Common myeloid progenitor, CD34-positive (primary cell): ENCODE results near the gene CD79A. TPM values are rescaled to one million over a fixed set of nuclear protein-coding genes. Genes with fewer than 3 reads are reported as not detected.

Source experiments
- CTCF ChIA-PET: fragments of 350-600 bp; sonication (Branson Sonifier 250); formaldehyde crosslinking; loops from one replicate; lab custom pipeline; 2021; ENCODE audit warnings: antibody characterized with exemption; lab: Charles Lee
- POLR2A ChIA-PET: fragments of 350-600 bp; sonication (Branson Sonifier 250); formaldehyde crosslinking; loops from one replicate; lab custom pipeline; 2021; ENCODE audit warnings: antibody characterized with exemption; lab: Charles Lee
- DNase-seq, 3 donors: peaks; one replicate each; pipeline versions ENCODE4 v3.0.0 to v3.0.0-alpha.2; 2013
- H3K27ac ChIP-seq, 2 experiments: 1 replicate in 1 of 2; 2 replicates in 1 of 2; pipeline ENCODE4 v1.7.0; 2013; ENCODE audit warnings: inconsistent platforms in 2 of 2, low read length in 2 of 2, mild to moderate bottlenecking in 2 of 2, low read depth in 1 of 2, moderate library complexity in 1 of 2; ENCODE audit not compliant: severe bottlenecking in 2 of 2, insufficient read depth in 1 of 2, poor library complexity in 1 of 2
- H3K27me3 ChIP-seq, 5 experiments: replicated peaks in 2 of 5; 1 replicate in 3 of 5; 2 replicates in 2 of 5; pipeline versions ENCODE4 v1.6.1 to v1.7.0; 2013; ENCODE audit warnings: low read length in 4 of 5, mild to moderate bottlenecking in 2 of 5, moderate library complexity in 2 of 5, inconsistent platforms in 1 of 5; ENCODE audit not compliant: insufficient read depth in 5 of 5, control insufficient read depth in 4 of 5
- H3K36me3 ChIP-seq, 4 experiments: 1 replicate in 2 of 4; 2 replicates in 2 of 4; pipeline versions ENCODE4 v1.6.1 to v1.7.0; 2013; ENCODE audit warnings: low read length in 3 of 4, control low read depth in 1 of 4, mild to moderate bottlenecking in 1 of 4; ENCODE audit not compliant: control insufficient read depth in 4 of 4, insufficient read depth in 4 of 4
- H3K4me1 ChIP-seq, 4 experiments: 1 replicate in 3 of 4; 2 replicates in 1 of 4; pipeline versions ENCODE4 v1.6.1 to v1.7.1; 2013; ENCODE audit warnings: low read length in 3 of 4, mild to moderate bottlenecking in 3 of 4, control low read depth in 1 of 4, inconsistent platforms in 1 of 4, moderate library complexity in 1 of 4; ENCODE audit not compliant: control insufficient read depth in 4 of 4, insufficient read depth in 4 of 4; ENCODE audit errors: control extremely low read depth in 1 of 4
- H3K4me3 ChIP-seq, 7 experiments: 1 replicate in 4 of 7; 2 replicates in 3 of 7; pipeline versions ENCODE4 v1.5.1 to v1.7.0; 2013; ENCODE audit warnings: mild to moderate bottlenecking in 7 of 7, low read length in 6 of 7, moderate library complexity in 6 of 7, inconsistent platforms in 2 of 7, low read depth in 2 of 7, control low read depth in 1 of 7; ENCODE audit not compliant: insufficient read depth in 4 of 7, control insufficient read depth in 1 of 7; ENCODE audit errors: extremely low read depth in 1 of 7
- H3K9me3 ChIP-seq, 5 experiments: 1 replicate in 4 of 5; 2 replicates in 1 of 5; pipeline versions ENCODE4 v1.6.1 to v1.7.1; 2013; ENCODE audit warnings: low read length in 4 of 5, mild to moderate bottlenecking in 2 of 5, inconsistent platforms in 1 of 5, low read depth in 1 of 5, moderate library complexity in 1 of 5; ENCODE audit not compliant: control insufficient read depth in 4 of 5, insufficient read depth in 2 of 5; ENCODE audit errors: control extremely low read depth in 1 of 5
- WGBS: methylation state at CpG from one replicate; pipeline ENCODE4 v1.1.5; 2013; ENCODE audit not compliant: insufficient coverage; 5-methylcytosine and 5-hydroxymethylcytosine counted together
- polyA plus RNA-seq: library from polyadenylated mRNA; unstranded; fragments of 120-200 nt; gene quantifications from one replicate; pipeline ENCODE4 v1.2.1, GENCODE V29; 2013

CD79A gene
- polyA plus RNA-seq, result 16.9 TPM

GRCh38 chr19:41876847-41877832 is at the start of gene CD79A:
CD79A (plus strand) TSS chr19:41877279; CDS start chr19:41877305, 26 bp downstream.
- peak within 1 kb of the TSS; percentile 35 to 81 for H3K27ac ChIP-seq
- peaks cover 13 to 79% (median 60%) of the 10 kb centered on the region in 4 experiments for H3K4me1 ChIP-seq
- H3K27me3 ChIP-seq, result no peaks in the 10 kb centered on the region
- ChIA-PET CTCF (interaction anchor here (1.6 to 7.9 kb wide), 5 partner anchors 12 to 81 kb away, joined by 5 to 82 read pairs (median 11); partner anchors contain the start of gene RPS19), POLR2A (interaction anchor here (1.4 kb wide), 1 partner anchor 10 kb away, joined by 8 read pairs; no protein-coding TSS in a partner anchor)
- H3K36me3 ChIP-seq, result peaks cover 0 to 4% (median 2%) of the 10 kb centered on the region in 4 experiments
- peak within 1 kb of the TSS in 6 of 7 experiments; percentile 1 to 64 (median 53) for H3K4me3 ChIP-seq
- H3K9me3 ChIP-seq, result no peaks in the 10 kb centered on the region
- WGBS, result 10% methylated on average over 4 of the region's 9 CpGs
- DNase-seq, result peak; percentile 67 to 91 (median 86)

- no peaks in the 10 kb centered on the region for H3K4me1 ChIP-seq
- no peak overlapping the region for H3K4me3 ChIP-seq
- no peaks in the 10 kb centered on the region for H3K36me3 ChIP-seq
- no peak for DNase-seq
- no peaks in the 10 kb centered on the region for H3K9me3 ChIP-seq
- CTCF ChIA-PET, result interaction anchor here (0.6 to 1.6 kb wide), 6 partner anchors 15 to 52 kb away, joined by 3 to 4 read pairs (median 3); partner anchors contain the start of gene CEACAM3
- WGBS, result 83% methylated on average over 8 of the region's 13 CpGs
- H3K27me3 ChIP-seq, result peaks cover 0 to 11% (median 0%) of the 10 kb centered on the region in 5 experiments
- POLR2A ChIA-PET, result no interaction called here
- H3K27ac ChIP-seq, result no peak overlapping the region
These were observed 38.9 kb upstream of the CD79A start for GRCh38 chr19:41837981-41838708.

- POLR2A ChIA-PET, result no interaction called here
- H3K4me1 ChIP-seq, result peaks cover 0 to 5% (median 0%) of the 10 kb centered on the region in 4 experiments
- no peak overlapping the region for H3K4me3 ChIP-seq
- H3K27ac ChIP-seq, result no peak overlapping the region
- no peak for DNase-seq
- no peaks in the 10 kb centered on the region for H3K9me3 ChIP-seq
- WGBS, result 89% methylated on average over 1 of the region's 2 CpGs
- CTCF ChIA-PET, result interaction anchor here (1.0 to 1.8 kb wide), 6 partner anchors 14 to 53 kb away, joined by 3 to 5 read pairs (median 3); no protein-coding TSS in a partner anchor
- H3K27me3 ChIP-seq, result peaks cover 0 to 11% (median 0%) of the 10 kb centered on the region in 5 experiments
- H3K36me3 ChIP-seq, result no peaks in the 10 kb centered on the region
These were observed 37.9 kb upstream of the CD79A start for GRCh38 chr19:41839211-41839610.

- WGBS, result 68% methylated on average over 7 of the region's 7 CpGs
- Histone ChIP-seq H3K27me3 (peaks cover 0 to 4% (median 0%) of the 10 kb centered on the region in 5 experiments), H3K4me1 (peaks cover 0 to 5% (median 0%) of the 10 kb centered on the region in 4 experiments), H3K27ac (no peak overlapping the region), H3K36me3 (no peaks in the 10 kb centered on the region), H3K9me3 (no peaks in the 10 kb centered on the region), H3K4me3 (no peak overlapping the region)
- POLR2A ChIA-PET, result interaction anchor here (1.1 kb wide), 1 partner anchor 539 kb away, joined by 3 read pairs; no protein-coding TSS in a partner anchor
- DNase-seq, result no peak
- CTCF ChIA-PET, result interaction anchor here (0.6 to 2.2 kb wide), 3 partner anchors 9 to 1319 kb away, joined by 3 to 9 read pairs (median 4); no protein-coding TSS in a partner anchor
These were observed 33.7 kb upstream of the CD79A start for GRCh38 chr19:41843371-41843770.

GRCh38 chr19:41844601-41845000 is 32.5 kb upstream of the CD79A start, which contains the start of gene LYPD4:
LYPD4 (minus strand) TSS chr19:41844683; CDS start chr19:41839285, 5,398 bp downstream.
- ChIA-PET CTCF (interaction anchor here (2.2 kb wide), 1 partner anchor 10 kb away, joined by 9 read pairs; no protein-coding TSS in a partner anchor), POLR2A (no interaction called here)
- Histone ChIP-seq H3K27me3 (peaks cover 0 to 3% (median 0%) of the 10 kb centered on the region in 5 experiments), H3K4me3 (no peak within 1 kb of the TSS), H3K9me3 (no peaks in the 10 kb centered on the region), H3K27ac (no peak within 1 kb of the TSS), H3K4me1 (peaks cover 0 to 5% (median 0%) of the 10 kb centered on the region in 4 experiments), H3K36me3 (no peaks in the 10 kb centered on the region)
- WGBS, result 87% methylated on average over 28 of the region's 30 CpGs
- peak in 2 of 3 donors; percentile 26 to 28 for DNase-seq

- H3K9me3 ChIP-seq, result no peaks in the 10 kb centered on the region
- H3K4me1 ChIP-seq, result peaks cover 0 to 5% (median 0%) of the 10 kb centered on the region in 4 experiments
- no peak for DNase-seq
- 100% methylated on average over 3 of the region's 3 CpGs for WGBS
- H3K27me3 ChIP-seq, result peaks cover 0 to 3% (median 0%) of the 10 kb centered on the region in 5 experiments
- POLR2A ChIA-PET, result no interaction called here
- CTCF ChIA-PET, result no interaction called here
- no peak within 1 kb of the TSS for H3K27ac ChIP-seq
- H3K4me3 ChIP-seq, result no peak within 1 kb of the TSS
- H3K36me3 ChIP-seq, result no peaks in the 10 kb centered on the region
These were observed 32.3 kb upstream of the CD79A start, which contains the start of gene DMRTC2 for GRCh38 chr19:41845001-41845050. DMRTC2 (plus strand) TSS chr19:41845042; CDS start chr19:41847429, 2,387 bp downstream.
